Tibial nerve (tissue), 4 donors: Measurements from ENCODE around the gene NELL1.

ENCODE experiments used
- CTCF ChIP-seq, 5 experiments: fragments of 200-600 bp in 3 of 5; fragments of 450-650 bp in 2 of 5; sonication (generic) in 3 of 5; IDR thresholded peaks; one replicate each; pipeline ENCODE4 v1.5.1; 2016 to 2019; ENCODE audit warnings: antibody characterized with exemption in 5 of 5, mild to moderate bottlenecking in 3 of 5, moderate library complexity in 2 of 5
- EP300 ChIP-seq, 2 donors: sonication (generic); formaldehyde crosslinking; IDR thresholded peaks; one replicate each; pipeline ENCODE4 v1.6.1; 2017; ENCODE audit warnings: antibody characterized with exemption in 2 of 2, mild to moderate bottlenecking in 1 of 2
- POLR2A ChIP-seq, 2 donors: fragments of 450-650 bp; IDR thresholded peaks; one replicate each; pipeline ENCODE4 v1.6.1; 2017; ENCODE audit warnings: antibody characterized with exemption in 2 of 2, mild to moderate bottlenecking in 2 of 2, moderate library complexity in 2 of 2

GRCh38 chr11:20821046-20821445, 151.7 kb downstream of the NELL1 start:
- TF ChIP-seq EP300 (IDR thresholded peaks at IDR 0.05): no peak
- no peak for TF ChIP-seq CTCF (IDR thresholded peaks at IDR 0.05)
- TF ChIP-seq POLR2A (IDR thresholded peaks at IDR 0.05): no peak
